K562 (cell line): ENCODE measurements around the gene PRKAR2B. TPM values are rescaled to one million over a fixed set of nuclear protein-coding genes. Genes with fewer than 3 reads are reported as not detected.
A peak's percentile ranks its signal among the peaks of the same experiment; 100 is the strongest.

ENCODE experiments used
- ATAC-seq: fragments of 200-7000 bp; cut with Tn5 transposase; 3 replicates; pipeline ENCODE4 v1.9.1; 2020; ENCODE audit warnings: moderate library complexity
- BruUV-seq: library from RNA; stranded (reverse); fragments of 400-500 nt; replicated peaks from 2 replicates; lab custom pipeline; 2021; lab: Mats Ljungman, UMichigan
- CTCF ChIA-PET: fragments of 300-600 bp; formaldehyde crosslinking; extraction: SDS; loops from one replicate; lab custom pipeline; 2021; ENCODE audit warnings: low intra/inter-chr PET ratio; lab: Yijun Ruan, JAX
- POLR2A ChIA-PET: fragments of 300-600, 350-650 bp; sonication (Branson Sonifier 250); formaldehyde crosslinking; extraction: SDS; loops from one replicate; lab custom pipeline; 2021; ENCODE audit warnings: antibody characterized with exemption, inconsistent platforms; lab: Yijun Ruan, JAX
- DNase-seq, 4 experiments: peaks; one replicate each; pipeline versions ENCODE4 v3.0.0 to v3.0.0-alpha.2; 2011 to 2018; ENCODE audit warnings: low spot score in 3 of 4, mixed read lengths in 3 of 4; ENCODE audit errors: extremely low read depth in 1 of 4
- FAIRE-seq: peaks from 2 replicates; lab custom pipeline; 2011; peaks lifted over from hg19 to GRCh38; lab: Jason Lieb, UNC
- H2AFZ ChIP-seq: 2 replicates; pipeline ENCODE4 v1.6.0; 2011; ENCODE audit warnings: low read depth, low read length, control low read depth, inconsistent platforms
- H3K27ac ChIP-seq: fragments of 200-600 bp; 3 replicates; pipeline ENCODE4 v1.8.0; 2011; ENCODE audit warnings: low read depth, mild to moderate bottlenecking, control low read depth, inconsistent platforms, low read length, moderate library complexity, mixed read lengths; ENCODE audit errors: extremely low read depth
- H3K27me3 ChIP-seq, 2 experiments: fragments of 300-600 bp in 1 of 2; 2 replicates in 1 of 2; 3 replicates in 1 of 2; pipeline versions ENCODE4 v1.6.0 to v1.8.0; 2011; ENCODE audit warnings: inconsistent platforms in 2 of 2, low read length in 2 of 2, mild to moderate bottlenecking in 1 of 2, mixed read lengths in 1 of 2, moderate library complexity in 1 of 2; ENCODE audit not compliant: control insufficient read depth in 2 of 2, insufficient read depth in 2 of 2
- H3K36me3 ChIP-seq: fragments of 300-600 bp; 3 replicates; pipeline ENCODE4 v1.8.0; 2011; ENCODE audit warnings: mild to moderate bottlenecking, low read length, inconsistent platforms; ENCODE audit not compliant: control insufficient read depth, insufficient read depth
- H3K4me1 ChIP-seq, 2 experiments: fragments of 200-600 bp in 1 of 2; replicated peaks in 1 of 2; 2 replicates in 1 of 2; 3 replicates in 1 of 2; pipeline versions ENCODE4 v1.5.1 to v1.8.0; 2011; ENCODE audit warnings: inconsistent platforms in 2 of 2, low read length in 2 of 2, mild to moderate bottlenecking in 1 of 2, mixed read lengths in 1 of 2, moderate library complexity in 1 of 2; ENCODE audit not compliant: control insufficient read depth in 2 of 2, insufficient read depth in 2 of 2
- H3K4me2 ChIP-seq: 2 replicates; pipeline ENCODE4 v1.6.1; 2011; ENCODE audit warnings: low read length, control low read depth, inconsistent platforms, mixed read lengths; ENCODE audit not compliant: insufficient read depth
- H3K4me3 ChIP-seq: fragments of 200-600 bp; sonication (generic), shearing (Covaris generic); 2 replicates; pipeline ENCODE4 v1.5.1; 2016; ENCODE audit warnings: control low read depth, inconsistent platforms
- H3K79me2 ChIP-seq: fragments of 200-600 bp; 3 replicates; pipeline ENCODE4 v1.8.0; 2011; ENCODE audit warnings: low read length, inconsistent platforms; ENCODE audit not compliant: control insufficient read depth, insufficient read depth
- H3K9ac ChIP-seq, 2 experiments: 2 replicates each; pipeline versions ENCODE4 v1.6.0 to v1.6.1; 2011; ENCODE audit warnings: low read depth in 2 of 2, low read length in 2 of 2, control low read depth in 1 of 2, inconsistent platforms in 1 of 2, mild to moderate bottlenecking in 1 of 2, mixed read lengths in 1 of 2; ENCODE audit not compliant: insufficient read depth in 1 of 2
- H3K9me1 ChIP-seq: one replicate; pipeline ENCODE4 v1.6.0; 2011; ENCODE audit warnings: inconsistent platforms, mild to moderate bottlenecking, low read length, moderate library complexity; ENCODE audit not compliant: control insufficient read depth, insufficient read depth
- H3K9me3 ChIP-seq: replicated peaks from 2 replicates; pipeline ENCODE4 v1.5.1; 2011; ENCODE audit warnings: low read depth, low read length, inconsistent platforms; ENCODE audit not compliant: control insufficient read depth, insufficient read depth
- H4K20me1 ChIP-seq: replicated peaks from 2 replicates; pipeline ENCODE4 v1.6.1; 2011; ENCODE audit warnings: low read length, inconsistent platforms, mixed read lengths; ENCODE audit not compliant: control insufficient read depth, insufficient read depth
- ARID4B ChIP-seq: sonication (generic); formaldehyde crosslinking; IDR thresholded peaks from 2 replicates; pipeline ENCODE4 v1.8.0; 2022; ENCODE audit warnings: mild to moderate bottlenecking, missing genetic modification reagents
- CBFA2T3 ChIP-seq: fragments of 450-650 bp; IDR thresholded peaks from 2 replicates; pipeline ENCODE4 v1.6.1; 2017
- MITF ChIP-seq: IDR thresholded peaks from 2 replicates; pipeline ENCODE4 v1.6.1; 2014; ENCODE audit warnings: antibody characterized with exemption
- MYBL2 ChIP-seq, 2 experiments: fragments of 450-650 bp in 1 of 2; sonication (generic) in 1 of 2; formaldehyde crosslinking in 1 of 2; IDR thresholded peaks; 2 replicates each; pipeline versions ENCODE4 v1.6.1 to v1.8.1; 2017 to 2022; ENCODE audit warnings: borderline replicate concordance in 1 of 2, inconsistent platforms in 1 of 2, low read depth in 1 of 2, mild to moderate bottlenecking in 1 of 2, missing genetic modification reagents in 1 of 2, moderate library complexity in 1 of 2
- NR2C1 ChIP-seq, 2 experiments: fragments of 450-650 bp; IDR thresholded peaks; 2 replicates each; pipeline ENCODE4 v1.6.1; 2017; ENCODE audit warnings: mild to moderate bottlenecking in 2 of 2, antibody characterized with exemption in 1 of 2, inconsistent platforms in 1 of 2, missing compliant biosample characterization in 1 of 2, missing genetic modification characterization in 1 of 2
- PHF20 ChIP-seq: fragments of 450-650 bp; IDR thresholded peaks from 2 replicates; pipeline ENCODE4 v1.6.1; 2018; ENCODE audit not compliant: partially characterized antibody
- RFX7 ChIP-seq: fragments of 250-450 bp; sonication (Bioruptor Pico); IDR thresholded peaks from 2 replicates; pipeline ENCODE4 v1.5.1; 2021; ENCODE audit warnings: mild to moderate bottlenecking
- SMARCA5 ChIP-seq: fragments of 450-650 bp; IDR thresholded peaks from 2 replicates; pipeline ENCODE4 v1.6.1; 2016
- TBL1XR1 ChIP-seq, 2 experiments: IDR thresholded peaks; 2 replicates each; pipeline ENCODE4 v1.6.1; 2012; ENCODE audit warnings: improper control_type of control experiment in 2 of 2, low read length in 2 of 2, mild to moderate bottlenecking in 1 of 2
- TRIM28 ChIP-seq: fragments of 450-650 bp; IDR thresholded peaks from 2 replicates; pipeline ENCODE4 v1.6.1; 2017
- ZNF280B ChIP-seq: fragments of 250-450 bp; sonication (Bioruptor Pico); IDR thresholded peaks from 2 replicates; pipeline ENCODE4 v1.5.1; 2021; ENCODE audit warnings: mild to moderate bottlenecking
- WGBS: fragments of 100-300 bp; shearing (Covaris generic); methylation state at CpG from one replicate; pipeline ENCODE4 v1.1.6; 2016; ENCODE audit warnings: low coverage, mixed read lengths; ENCODE audit not compliant: insufficient coverage; ENCODE audit errors: missing lambda C conversion rate; 5-methylcytosine and 5-hydroxymethylcytosine counted together
- in situ Hi-C: fragments of 300-500 bp; cut with MboI; formaldehyde crosslinking; loops from 4 replicates; pipeline ENCODE4 v1.15.0; 2018; ENCODE audit warnings: inconsistent platforms, mixed read lengths
- intact Hi-C: fragments of 100-400 bp; cut with micrococcal nuclease; formaldehyde crosslinking; loops from 2 replicates; pipeline ENCODE4 v1.14.2; 2022
- polyA plus RNA-seq, 8 experiments: library from polyadenylated mRNA; depleted of rRNA in 4 of 8; stranded (reverse) in 5 of 8; unstranded in 3 of 8; fragments of >200 nt; fragmentation: Nextera tagmentation in 2 of 8; fragmentation: Illumina TruSeq in 1 of 8; extraction: Ambion mirVana in 2 of 8; extraction: Trizol in 1 of 8; gene quantifications; 2 replicates each; pipeline versions ENCODE4 v1.2.1 to v1.2.3, GENCODE V29; 2011 to 2014; ENCODE audit warnings: inconsistent platforms in 1 of 8, missing spikeins in 1 of 8
- total RNA-seq, 7 experiments: library from RNA; depleted of rRNA in 6 of 7; stranded (reverse); fragments of >200 nt in 6 of 7; fragmentation: Illumina TruSeq in 2 of 7; extraction: Trizol in 2 of 7; gene quantifications; 2 replicates each; pipeline versions ENCODE4 v1.2.1 to v1.2.3, GENCODE V29; 2011 to 2021; ENCODE audit warnings: low replicate concordance in 1 of 7
- TF ChIP-seq, protein P1 (sequence below): fragments of 450-650 bp; IDR thresholded peaks from 2 replicates; pipeline ENCODE4 v1.6.1; 2016; ENCODE audit warnings: borderline replicate concordance

The PRKAR2B gene
- total and polyA plus RNA-seq, 9 of the 15 experiments (the other 6 are each of a cell fraction or from before 2014, with no cell fraction given) = 59.0 to 173 (median 129) TPM

DNA sequence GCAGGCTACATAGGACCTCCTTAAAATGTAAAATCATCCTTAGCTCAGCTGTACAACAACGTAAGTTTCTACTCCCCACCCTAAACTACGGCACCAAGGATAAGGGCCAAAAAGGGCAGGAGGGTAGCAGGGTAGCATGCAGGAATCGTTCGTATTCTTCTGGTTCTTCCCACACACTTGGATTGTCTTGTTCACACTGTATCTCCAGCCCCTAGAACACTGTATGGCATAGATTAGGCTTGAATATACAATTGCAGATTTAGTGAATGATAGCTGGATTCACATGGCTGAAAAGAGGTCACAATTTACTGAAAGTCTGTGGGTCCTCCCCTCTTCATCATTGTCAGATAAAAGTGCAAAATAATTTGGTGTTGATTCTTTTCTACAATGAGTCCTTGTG, 28.2 kb upstream of the PRKAR2B start:
- Histone ChIP-seq H3K9ac (peak overlapping the region; percentile 22 to 41; a peak in 3 of 4 replicates), H3K27ac (peak overlapping the region; percentile 37), H3K9me3 (no peaks in the 10 kb centered on the region), H4K20me1 (no peaks in the 10 kb centered on the region), H3K4me1 (peaks cover 16 to 49% of the 10 kb centered on the region in 2 experiments), H3K9me1 (no peaks in the 10 kb centered on the region), H2AFZ (peak overlapping the region; percentile 79), H3K79me2 (no peaks in the 10 kb centered on the region), H3K27me3 (no peaks in the 10 kb centered on the region), H3K4me2 (peak overlapping the region; percentile 61), H3K36me3 (no peaks in the 10 kb centered on the region), H3K4me3 (no peak overlapping the region)
- in situ Hi-C loops (no loop called here), intact Hi-C loops (loop anchor here (10.0 kb wide), 1 partner anchor 452 kb away; no protein-coding TSS in a partner anchor)
- ChIA-PET POLR2A (interaction anchor here (0.8 to 2.3 kb wide), 6 partner anchors 9 to 153 kb away, joined by 3 to 18 read pairs (median 4); partner anchors contain the start of gene HBP1), CTCF (no interaction called here)
- ATAC-seq = peak; percentile 47
- FAIRE-seq = peak; percentile 69
- WGBS = 6% methylated on average over 4 of the region's 4 CpGs
- DNase-seq = peak in 2 of 4 experiments; percentile 41 to 58
- no TSS peak for BruUV-seq
- TF ChIP-seq CBFA2T3 = peak; percentile 87
- no peak for TF ChIP-seq PHF20
- no peak for TF ChIP-seq MYBL2 (IDR thresholded peaks at IDR 0.05; ENCODE audit: low read depth)
- TF ChIP-seq MYBL2 (CRISPR knock-in tag; IDR thresholded peaks at IDR 0.05; ENCODE audit: borderline replicate concordance) = no peak
- TF ChIP-seq SMARCA5 = 0 out of 2 replicates have a peak, but pooled peaks have one; percentile 16
- TF ChIP-seq ZNF280B (CRISPR knock-in tag) = no peak
- TF ChIP-seq, protein P1, sequence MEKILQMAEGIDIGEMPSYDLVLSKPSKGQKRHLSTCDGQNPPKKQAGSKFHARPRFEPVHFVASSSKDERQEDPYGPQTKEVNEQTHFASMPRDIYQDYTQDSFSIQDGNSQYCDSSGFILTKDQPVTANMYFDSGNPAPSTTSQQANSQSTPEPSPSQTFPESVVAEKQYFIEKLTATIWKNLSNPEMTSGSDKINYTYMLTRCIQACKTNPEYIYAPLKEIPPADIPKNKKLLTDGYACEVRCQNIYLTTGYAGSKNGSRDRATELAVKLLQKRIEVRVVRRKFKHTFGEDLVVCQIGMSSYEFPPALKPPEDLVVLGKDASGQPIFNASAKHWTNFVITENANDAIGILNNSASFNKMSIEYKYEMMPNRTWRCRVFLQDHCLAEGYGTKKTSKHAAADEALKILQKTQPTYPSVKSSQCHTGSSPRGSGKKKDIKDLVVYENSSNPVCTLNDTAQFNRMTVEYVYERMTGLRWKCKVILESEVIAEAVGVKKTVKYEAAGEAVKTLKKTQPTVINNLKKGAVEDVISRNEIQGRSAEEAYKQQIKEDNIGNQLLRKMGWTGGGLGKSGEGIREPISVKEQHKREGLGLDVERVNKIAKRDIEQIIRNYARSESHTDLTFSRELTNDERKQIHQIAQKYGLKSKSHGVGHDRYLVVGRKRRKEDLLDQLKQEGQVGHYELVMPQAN = no peak
- TF ChIP-seq RFX7 (CRISPR knock-in tag) = no peak
- no peak for TF ChIP-seq NR2C1 (IDR thresholded peaks at IDR 0.05)
- no peak for TF ChIP-seq NR2C1 (tag; IDR thresholded peaks at IDR 0.05)
- TF ChIP-seq MITF = no peak
- TF ChIP-seq ARID4B (CRISPR knock-in tag) = no peak
- TF ChIP-seq TRIM28 = 0 out of 2 replicates have a peak, but pooled peaks have one; percentile 30
- 0 out of 4 replicates have a peak, but pooled peaks of 1 of the 2 experiments have one; percentile 11 for TF ChIP-seq TBL1XR1 (IDR thresholded peaks at IDR 0.05; ENCODE audit: low read length in 2 of 2)
